ENCODE results near the gene KDM7A. TPM values are rescaled to one million over a fixed set of nuclear protein-coding genes. Genes with fewer than 3 reads are reported as not detected.

KDM7A gene
- total and polyA plus RNA-seq, 2 of the 4 experiments (the other 2 are of a cell fraction), result 1.5 to 2.3 TPM

GRCh38 chr7:140153666-140154161 lies 23.1 kb downstream of the KDM7A start:
- no peak overlapping the region for H3K56ac ChIP-seq (ENCODE audit: extremely low read depth, insufficient read depth, low read length)
- no peak overlapping the region for H3K23ac ChIP-seq (ENCODE audit: low read depth, low read length)
- no peaks in the 10 kb centered on the region for H3K4me1 ChIP-seq (ENCODE audit: control insufficient read depth, insufficient read depth, low read length)
- DNase-seq, result no peak
- H2BK120ac ChIP-seq (ENCODE audit: low read depth, low read length), result no peak overlapping the region
- no peaks in the 10 kb centered on the region for H3K9me3 ChIP-seq (ENCODE audit: control insufficient read depth, insufficient read depth, low read length)
- no peaks in the 10 kb centered on the region for H3K27me3 ChIP-seq (ENCODE audit: control insufficient read depth, insufficient read depth, low read length)
- 97% methylated on average over 6 of the region's 7 CpGs; no CpG with 5 or more reads in 1 of the 2 experiments for WGBS, 2 experiments (ENCODE audit: extremely low coverage in 2 of 2, insufficient read length in 1 of 2)
- H2BK5ac ChIP-seq (ENCODE audit: low read depth, low read length, poor library complexity, severe bottlenecking), result no peak overlapping the region
- no peaks in the 10 kb centered on the region; the same call in 1 of the 2 replicates for H3K9me1 ChIP-seq (ENCODE audit: insufficient read depth, low read length)
- TF ChIP-seq BHLHE40 (IDR thresholded peaks at IDR 0.05; ENCODE audit: low read depth, low read length), result no peak
- TF ChIP-seq, protein P1, sequence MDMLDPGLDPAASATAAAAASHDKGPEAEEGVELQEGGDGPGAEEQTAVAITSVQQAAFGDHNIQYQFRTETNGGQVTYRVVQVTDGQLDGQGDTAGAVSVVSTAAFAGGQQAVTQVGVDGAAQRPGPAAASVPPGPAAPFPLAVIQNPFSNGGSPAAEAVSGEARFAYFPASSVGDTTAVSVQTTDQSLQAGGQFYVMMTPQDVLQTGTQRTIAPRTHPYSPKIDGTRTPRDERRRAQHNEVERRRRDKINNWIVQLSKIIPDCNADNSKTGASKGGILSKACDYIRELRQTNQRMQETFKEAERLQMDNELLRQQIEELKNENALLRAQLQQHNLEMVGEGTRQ (IDR thresholded peaks at IDR 0.05; ENCODE audit: low read depth, low read length), result no peak
- TF ChIP-seq, protein P2, sequence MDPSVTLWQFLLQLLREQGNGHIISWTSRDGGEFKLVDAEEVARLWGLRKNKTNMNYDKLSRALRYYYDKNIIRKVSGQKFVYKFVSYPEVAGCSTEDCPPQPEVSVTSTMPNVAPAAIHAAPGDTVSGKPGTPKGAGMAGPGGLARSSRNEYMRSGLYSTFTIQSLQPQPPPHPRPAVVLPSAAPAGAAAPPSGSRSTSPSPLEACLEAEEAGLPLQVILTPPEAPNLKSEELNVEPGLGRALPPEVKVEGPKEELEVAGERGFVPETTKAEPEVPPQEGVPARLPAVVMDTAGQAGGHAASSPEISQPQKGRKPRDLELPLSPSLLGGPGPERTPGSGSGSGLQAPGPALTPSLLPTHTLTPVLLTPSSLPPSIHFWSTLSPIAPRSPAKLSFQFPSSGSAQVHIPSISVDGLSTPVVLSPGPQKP (IDR thresholded peaks at IDR 0.05; ENCODE audit: borderline replicate concordance, low read depth, low read length), result no peak
- TF ChIP-seq, protein P3, sequence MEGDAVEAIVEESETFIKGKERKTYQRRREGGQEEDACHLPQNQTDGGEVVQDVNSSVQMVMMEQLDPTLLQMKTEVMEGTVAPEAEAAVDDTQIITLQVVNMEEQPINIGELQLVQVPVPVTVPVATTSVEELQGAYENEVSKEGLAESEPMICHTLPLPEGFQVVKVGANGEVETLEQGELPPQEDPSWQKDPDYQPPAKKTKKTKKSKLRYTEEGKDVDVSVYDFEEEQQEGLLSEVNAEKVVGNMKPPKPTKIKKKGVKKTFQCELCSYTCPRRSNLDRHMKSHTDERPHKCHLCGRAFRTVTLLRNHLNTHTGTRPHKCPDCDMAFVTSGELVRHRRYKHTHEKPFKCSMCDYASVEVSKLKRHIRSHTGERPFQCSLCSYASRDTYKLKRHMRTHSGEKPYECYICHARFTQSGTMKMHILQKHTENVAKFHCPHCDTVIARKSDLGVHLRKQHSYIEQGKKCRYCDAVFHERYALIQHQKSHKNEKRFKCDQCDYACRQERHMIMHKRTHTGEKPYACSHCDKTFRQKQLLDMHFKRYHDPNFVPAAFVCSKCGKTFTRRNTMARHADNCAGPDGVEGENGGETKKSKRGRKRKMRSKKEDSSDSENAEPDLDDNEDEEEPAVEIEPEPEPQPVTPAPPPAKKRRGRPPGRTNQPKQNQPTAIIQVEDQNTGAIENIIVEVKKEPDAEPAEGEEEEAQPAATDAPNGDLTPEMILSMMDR (conservative IDR thresholded peaks at IDR 0.05; ENCODE audit: low read depth, low read length), result no peak
- TF ChIP-seq MAFK (IDR thresholded peaks at IDR 0.05; ENCODE audit: low read depth, low read length), result no peak
- no peak for TF ChIP-seq CHD1 (IDR thresholded peaks at IDR 0.05; ENCODE audit: low read depth, low read length)
- TF ChIP-seq POLR2A (IDR thresholded peaks at IDR 0.05; ENCODE audit: low read depth, low read length), result no peak
- no peak for TF ChIP-seq RAD21 (IDR thresholded peaks at IDR 0.05; ENCODE audit: low read length)
- no peak for TF ChIP-seq NFE2L2 (IDR thresholded peaks at IDR 0.05; ENCODE audit: low read depth, low read length)
- TF ChIP-seq RCOR1 (IDR thresholded peaks at IDR 0.05; ENCODE audit: insufficient replicate concordance, low read length), result no peak
- no peak for TF ChIP-seq MXI1 (IDR thresholded peaks at IDR 0.05; ENCODE audit: borderline replicate concordance, low read depth, low read length)
- TF ChIP-seq FOS (IDR thresholded peaks at IDR 0.05; ENCODE audit: low read depth, low read length), result no peak
- no peak for TF ChIP-seq SMC3 (IDR thresholded peaks at IDR 0.05; ENCODE audit: low read depth, low read length)
- no peak for TF ChIP-seq MAZ (IDR thresholded peaks at IDR 0.05; ENCODE audit: borderline replicate concordance, low read depth, low read length)
- H3K14ac ChIP-seq (replicated peaks; ENCODE audit: low read depth, low read length), result no peak overlapping the region
- no peak overlapping the region for H4K5ac ChIP-seq (ENCODE audit: low read depth, low read length)
- no TSS peak for BruUV-seq (replicated peaks)
- ChIA-PET CTCF (interaction anchor here (0.6 kb wide), 1 partner anchor 21 kb away, joined by 3 read pairs; no protein-coding TSS in a partner anchor), POLR2A (ENCODE audit: unreplicated experiment) (no interaction called here)
- H2BK15ac ChIP-seq (ENCODE audit: low read depth, low read length), result no peak overlapping the region
- peaks cover 6% of the 10 kb centered on the region; the same call in 1 of the 2 replicates for H4K20me1 ChIP-seq (ENCODE audit: insufficient read depth, low read length)
- in situ Hi-C loops (cut with MboI; ENCODE audit: low sequenced_read_pairs), result no loop called here
- H2AK5ac ChIP-seq (ENCODE audit: low read depth, low read length), result no peak overlapping the region
- H3K9ac ChIP-seq (ENCODE audit: low read depth, low read length), result no peak overlapping the region
- no peak overlapping the region for H2AFZ ChIP-seq (replicated peaks; ENCODE audit: low read length, poor library complexity)
- no peak overlapping the region for H4K91ac ChIP-seq (ENCODE audit: insufficient read depth, low read depth, low read length)
- H4K8ac ChIP-seq (ENCODE audit: low read depth in 2 of 2, low read length in 2 of 2), result no peak overlapping the region
- H3K36me3 ChIP-seq (ENCODE audit: control insufficient read depth, insufficient read depth, low read length), result no peaks in the 10 kb centered on the region
- H3K4ac ChIP-seq (ENCODE audit: low read depth, low read length), result no peak overlapping the region
- no peak overlapping the region for H3K4me2 ChIP-seq (ENCODE audit: low read depth, low read length)
- H2AK9ac ChIP-seq (replicated peaks; ENCODE audit: low read depth, low read length, poor library complexity), result no peak overlapping the region
- H3K79me1 ChIP-seq (ENCODE audit: low read depth in 1 of 2, low read length in 2 of 2), result peaks cover 24 to 27% of the 10 kb centered on the region in 2 experiments
- H3K4me3 ChIP-seq (ENCODE audit: insufficient read depth, low read depth, low read length), result no peak overlapping the region
- no peak overlapping the region for H3K27ac ChIP-seq (ENCODE audit: insufficient read depth, low read length)
- dilution Hi-C loops (cut with HindIII; ENCODE audit: low sequenced_read_pairs, unreplicated experiment), result no loop called here
- ATAC-seq (ENCODE audit: low read depth), result no peak
- H2BK20ac ChIP-seq (ENCODE audit: low read depth, low read length), result no peak overlapping the region
- intact Hi-C loops (cut with micrococcal nuclease), result no loop called here
- H3K18ac ChIP-seq (ENCODE audit: low read depth, low read length), result no peak overlapping the region
